Measurements from ENCODE around the gene WWC2.

DNA sequence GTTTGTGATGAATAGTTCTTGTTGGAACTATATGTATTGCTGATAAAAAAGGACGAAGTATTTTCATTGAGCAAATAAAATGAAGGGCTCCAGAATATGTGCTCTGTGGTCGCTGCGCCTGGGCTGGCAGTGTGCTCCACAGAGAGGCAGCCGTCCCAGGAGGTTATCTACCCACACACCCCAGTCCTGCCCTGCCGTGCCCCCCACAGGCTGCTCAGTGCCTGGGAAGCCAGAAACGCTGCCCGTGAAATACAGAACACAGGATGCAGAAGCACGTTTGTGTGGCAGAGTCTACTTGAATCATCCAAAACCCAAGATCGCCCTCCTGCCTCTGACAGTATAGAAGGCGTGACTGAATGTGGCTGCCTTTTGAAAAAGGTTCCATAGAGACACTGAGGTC, 219.6 kb downstream of the WWC2 start:
- TF ChIP-seq, protein P1, sequence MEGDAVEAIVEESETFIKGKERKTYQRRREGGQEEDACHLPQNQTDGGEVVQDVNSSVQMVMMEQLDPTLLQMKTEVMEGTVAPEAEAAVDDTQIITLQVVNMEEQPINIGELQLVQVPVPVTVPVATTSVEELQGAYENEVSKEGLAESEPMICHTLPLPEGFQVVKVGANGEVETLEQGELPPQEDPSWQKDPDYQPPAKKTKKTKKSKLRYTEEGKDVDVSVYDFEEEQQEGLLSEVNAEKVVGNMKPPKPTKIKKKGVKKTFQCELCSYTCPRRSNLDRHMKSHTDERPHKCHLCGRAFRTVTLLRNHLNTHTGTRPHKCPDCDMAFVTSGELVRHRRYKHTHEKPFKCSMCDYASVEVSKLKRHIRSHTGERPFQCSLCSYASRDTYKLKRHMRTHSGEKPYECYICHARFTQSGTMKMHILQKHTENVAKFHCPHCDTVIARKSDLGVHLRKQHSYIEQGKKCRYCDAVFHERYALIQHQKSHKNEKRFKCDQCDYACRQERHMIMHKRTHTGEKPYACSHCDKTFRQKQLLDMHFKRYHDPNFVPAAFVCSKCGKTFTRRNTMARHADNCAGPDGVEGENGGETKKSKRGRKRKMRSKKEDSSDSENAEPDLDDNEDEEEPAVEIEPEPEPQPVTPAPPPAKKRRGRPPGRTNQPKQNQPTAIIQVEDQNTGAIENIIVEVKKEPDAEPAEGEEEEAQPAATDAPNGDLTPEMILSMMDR (tag by site-specific recombination; IDR thresholded peaks at IDR 0.05) = no peak
- TF ChIP-seq ZNF707 (tag by site-specific recombination; IDR thresholded peaks at IDR 0.05) (no peak), ZNF76 (tag by site-specific recombination; IDR thresholded peaks at IDR 0.05; ENCODE audit: borderline replicate concordance, low read depth) (no peak), ZBTB49 (tag by site-specific recombination; IDR thresholded peaks at IDR 0.05; ENCODE audit: low read depth) (no peak), ZNF558 (tag by site-specific recombination; IDR thresholded peaks at IDR 0.05) (no peak), ZNF23 (tag by site-specific recombination; IDR thresholded peaks at IDR 0.05; ENCODE audit: borderline replicate concordance) (no peak)
